ENCODE results near the gene KDM2B. TPM values are rescaled to one million over a fixed set of nuclear protein-coding genes. Genes with fewer than 3 reads are reported as not detected.

KDM2B gene
- total RNA-seq, 1 donor from 2014 or later: 26.1 TPM

Small RNA genes within 50 kb of the gene (small RNA-seq; reads per million reads assigned to genes)
- gene RNU6-1004P (ENCODE audit: low replicate concordance): not detected

Other genes starting within 250 kb of the KDM2B start
- gene ANAPC5, start 228.6 kb downstream of the KDM2B start, total RNA-seq: 134 TPM
- 50.0 TPM for gene RNF34, start 180.9 kb downstream of the KDM2B start, total RNA-seq
- 5.6 TPM for gene ORAI1, start 45.5 kb upstream of the KDM2B start, total RNA-seq
- 0.59 TPM for gene MORN3, start 88.6 kb upstream of the KDM2B start, total RNA-seq
- gene TMEM120B, start 131.7 kb upstream of the KDM2B start, total RNA-seq: 7.2 TPM
- 5.1 TPM for gene RHOF, start 212.7 kb upstream of the KDM2B start, total RNA-seq
- 5.3 TPM for gene SETD1B, start 223.0 kb upstream of the KDM2B start, total RNA-seq